Measurements from ENCODE around the gene CPZ.

The CPZ gene

DNA sequence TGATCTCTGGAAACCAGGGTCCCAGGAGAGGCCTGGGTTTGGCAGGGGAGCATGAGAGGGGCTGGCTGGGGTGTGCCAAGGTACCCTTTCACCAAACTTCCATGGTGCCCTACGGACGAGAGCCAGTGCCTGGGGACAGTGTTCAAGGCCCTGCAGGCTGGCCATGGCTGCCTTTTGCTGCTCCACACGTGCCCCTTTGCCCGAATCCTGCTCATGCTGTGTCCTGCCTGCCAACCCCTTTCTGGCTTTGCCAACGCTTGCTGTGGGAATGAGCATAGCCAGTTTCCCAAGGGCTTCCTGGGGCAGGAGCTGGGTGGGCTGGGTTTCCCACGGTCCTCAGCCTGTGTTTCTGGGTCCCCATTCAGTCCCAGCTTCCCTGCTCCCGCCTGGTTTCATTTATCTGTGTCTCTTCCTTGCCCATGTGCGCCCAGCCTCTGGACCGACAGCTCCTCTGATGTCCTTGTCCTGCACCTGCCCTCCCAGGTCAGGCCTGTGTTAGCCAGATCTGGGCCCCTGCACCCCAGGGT, 17.3 kb downstream of the CPZ start:
- H4K8ac ChIP-seq (ENCODE audit: low read depth, low read length), result no peak overlapping the region
- no peaks in the 10 kb centered on the region for H3K79me1 ChIP-seq (ENCODE audit: low read length)
- no peak overlapping the region for H3K4me3 ChIP-seq (ENCODE audit: low read length)
- H3K56ac ChIP-seq (ENCODE audit: low read length), result no peak overlapping the region
- H3K18ac ChIP-seq (ENCODE audit: low read length), result no peak overlapping the region
- no peaks in the 10 kb centered on the region for H3K4me1 ChIP-seq (ENCODE audit: control insufficient read depth, low read depth, low read length)
- no CpG with 5 or more reads among the region's 9 CpGs for WGBS (ENCODE audit: extremely low coverage, insufficient coverage, low lambda C conversion rate)
- no peak overlapping the region for H3K23ac ChIP-seq (ENCODE audit: low read length)
- H2AK5ac ChIP-seq (ENCODE audit: low read length), result no peak overlapping the region
- H3K36me3 ChIP-seq (ENCODE audit: control insufficient read depth, insufficient read depth, low read length), result no peaks in the 10 kb centered on the region
- no peak overlapping the region for H3K27ac ChIP-seq (ENCODE audit: low read depth, low read length)
- no peak for DNase-seq
- H3K79me2 ChIP-seq (ENCODE audit: control insufficient read depth, insufficient read depth, low read length), result no peaks in the 10 kb centered on the region
- H3K9ac ChIP-seq (ENCODE audit: low read length), result no peak overlapping the region
- no peak overlapping the region for H3K4me2 ChIP-seq (ENCODE audit: low read length)
- H2BK5ac ChIP-seq (ENCODE audit: low read length), result no peak overlapping the region
- no peaks in the 10 kb centered on the region for H3K27me3 ChIP-seq (ENCODE audit: insufficient read depth, low read length, poor library complexity)
- no peak overlapping the region for H3K4ac ChIP-seq (ENCODE audit: low read depth, low read length)
- no peak overlapping the region for H2BK15ac ChIP-seq (replicated peaks; ENCODE audit: low read depth)
- no peak overlapping the region for H4K5ac ChIP-seq (ENCODE audit: low read length)
- H2BK120ac ChIP-seq (ENCODE audit: low read depth, low read length), result no peak overlapping the region

DNA sequence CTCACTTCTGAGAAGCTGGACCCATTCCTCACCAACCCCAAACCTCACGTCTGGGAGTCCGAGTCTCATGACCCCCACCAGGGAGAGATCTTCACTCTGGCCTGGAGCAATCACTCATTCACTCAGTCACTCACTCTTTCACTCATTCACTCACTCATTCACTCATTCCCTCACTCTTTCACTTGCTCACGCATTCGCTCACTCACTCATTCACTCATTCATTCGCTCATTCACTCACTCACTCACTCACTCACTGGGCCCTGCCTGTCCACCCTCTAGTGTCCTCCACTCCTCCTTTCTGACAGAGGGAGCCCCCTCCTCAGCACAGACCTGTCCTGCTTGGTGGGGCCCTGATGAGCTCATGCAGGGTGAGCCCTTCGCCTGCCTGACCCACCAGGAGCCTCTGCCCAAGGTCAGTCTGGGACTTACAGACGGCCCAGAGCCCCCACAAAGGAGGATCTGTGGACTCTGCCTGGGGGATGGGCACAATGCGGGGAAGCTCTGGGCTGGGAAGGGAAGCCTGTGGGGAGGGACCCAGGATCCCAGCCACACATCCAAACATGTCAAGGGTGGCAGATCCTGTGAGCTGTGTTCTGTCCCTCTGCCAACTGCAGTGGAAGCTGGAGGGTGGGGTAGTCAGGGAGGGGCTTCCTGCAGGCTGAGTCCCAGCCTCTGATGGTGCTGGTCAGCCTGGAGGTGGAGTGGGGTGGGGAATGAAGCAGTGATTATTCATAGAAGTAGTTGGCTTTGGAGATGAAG, 18.5 kb downstream of the CPZ start:
- no peak overlapping the region for H3K27ac ChIP-seq (ENCODE audit: low read depth, low read length)
- no peak overlapping the region for H4K8ac ChIP-seq (ENCODE audit: low read depth, low read length)
- H3K4me1 ChIP-seq (ENCODE audit: control insufficient read depth, low read depth, low read length), result no peaks in the 10 kb centered on the region
- H2BK15ac ChIP-seq (replicated peaks; ENCODE audit: low read depth), result no peak overlapping the region
- no peaks in the 10 kb centered on the region for H3K79me1 ChIP-seq (ENCODE audit: low read length)
- no peaks in the 10 kb centered on the region for H3K36me3 ChIP-seq (ENCODE audit: control insufficient read depth, insufficient read depth, low read length)
- H3K79me2 ChIP-seq (ENCODE audit: control insufficient read depth, insufficient read depth, low read length), result no peaks in the 10 kb centered on the region
- no peak overlapping the region for H3K9ac ChIP-seq (ENCODE audit: low read length)
- no peak overlapping the region for H3K4ac ChIP-seq (ENCODE audit: low read depth, low read length)
- WGBS (ENCODE audit: extremely low coverage, insufficient coverage, low lambda C conversion rate), result 100% methylated on average over 3 of the region's 8 CpGs
- no peak overlapping the region for H3K4me3 ChIP-seq (ENCODE audit: low read length)
- H2AK5ac ChIP-seq (ENCODE audit: low read length), result no peak overlapping the region
- no peak overlapping the region for H2BK5ac ChIP-seq (ENCODE audit: low read length)
- no peak overlapping the region for H2BK120ac ChIP-seq (ENCODE audit: low read depth, low read length)
- H4K5ac ChIP-seq (ENCODE audit: low read length), result no peak overlapping the region
- no peak overlapping the region for H3K23ac ChIP-seq (ENCODE audit: low read length)
- no peak for DNase-seq
- no peak overlapping the region for H3K18ac ChIP-seq (ENCODE audit: low read length)
- H3K4me2 ChIP-seq (ENCODE audit: low read length), result no peak overlapping the region
- H3K27me3 ChIP-seq (ENCODE audit: insufficient read depth, low read length, poor library complexity), result no peaks in the 10 kb centered on the region
- H3K56ac ChIP-seq (ENCODE audit: low read length), result no peak overlapping the region

DNA sequence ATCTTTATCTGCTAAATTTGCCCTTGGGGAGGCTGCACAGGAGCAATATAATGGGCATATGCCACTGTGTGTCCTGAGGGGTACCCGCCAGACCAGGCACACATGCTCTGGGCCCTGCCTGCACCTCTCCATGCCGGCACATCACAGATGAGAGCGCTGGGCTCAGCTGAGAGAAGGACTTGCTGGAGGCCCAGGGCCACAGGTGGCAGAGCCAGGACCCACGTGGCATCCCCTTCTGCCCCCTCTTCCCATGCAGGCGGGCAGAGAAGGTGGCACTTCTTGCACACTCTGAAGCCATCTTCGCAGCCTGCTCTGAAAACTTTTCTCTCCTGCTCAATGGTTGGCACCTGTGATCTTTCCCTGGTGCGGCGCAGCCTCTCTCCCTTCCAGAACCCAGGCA, 20.1 kb downstream of the CPZ start:
- Histone ChIP-seq H3K79me1 (ENCODE audit: low read length) (no peaks in the 10 kb centered on the region), H3K4me3 (ENCODE audit: low read length) (no peak overlapping the region), H3K4ac (ENCODE audit: low read depth, low read length) (no peak overlapping the region), H4K5ac (ENCODE audit: low read length) (no peak overlapping the region), H3K56ac (ENCODE audit: low read length) (no peak overlapping the region), H3K27ac (ENCODE audit: low read depth, low read length) (no peak overlapping the region), H3K4me2 (ENCODE audit: low read length) (no peak overlapping the region), H2BK15ac (replicated peaks; ENCODE audit: low read depth) (no peak overlapping the region), H3K23ac (ENCODE audit: low read length) (no peak overlapping the region), H3K4me1 (ENCODE audit: control insufficient read depth, low read depth, low read length) (no peaks in the 10 kb centered on the region), H2AK5ac (ENCODE audit: low read length) (no peak overlapping the region), H4K8ac (ENCODE audit: low read depth, low read length) (no peak overlapping the region), H3K9ac (ENCODE audit: low read length) (no peak overlapping the region), H2BK120ac (ENCODE audit: low read depth, low read length) (no peak overlapping the region), H3K36me3 (ENCODE audit: control insufficient read depth, insufficient read depth, low read length) (no peaks in the 10 kb centered on the region), H3K18ac (ENCODE audit: low read length) (no peak overlapping the region), H2BK5ac (ENCODE audit: low read length) (no peak overlapping the region), H3K27me3 (ENCODE audit: insufficient read depth, low read length, poor library complexity) (no peaks in the 10 kb centered on the region), H3K79me2 (ENCODE audit: control insufficient read depth, insufficient read depth, low read length) (no peaks in the 10 kb centered on the region)
- WGBS (ENCODE audit: extremely low coverage, insufficient coverage, low lambda C conversion rate), result no CpG with 5 or more reads among the region's 8 CpGs
- no peak for DNase-seq

GRCh38 chr4:8613421-8614364, 21.1 kb downstream of the CPZ start:
- Histone ChIP-seq H2BK120ac (ENCODE audit: low read depth, low read length) (no peak overlapping the region), H2BK5ac (ENCODE audit: low read length) (no peak overlapping the region), H3K79me1 (ENCODE audit: low read length) (no peaks in the 10 kb centered on the region), H4K8ac (ENCODE audit: low read depth, low read length) (no peak overlapping the region), H3K18ac (ENCODE audit: low read length) (no peak overlapping the region), H3K23ac (ENCODE audit: low read length) (no peak overlapping the region), H3K27me3 (ENCODE audit: insufficient read depth, low read length, poor library complexity) (no peaks in the 10 kb centered on the region), H3K36me3 (ENCODE audit: control insufficient read depth, insufficient read depth, low read length) (no peaks in the 10 kb centered on the region), H3K9ac (ENCODE audit: low read length) (no peak overlapping the region), H2AK5ac (ENCODE audit: low read length) (no peak overlapping the region), H3K4me1 (ENCODE audit: control insufficient read depth, low read depth, low read length) (no peaks in the 10 kb centered on the region), H3K4ac (ENCODE audit: low read depth, low read length) (no peak overlapping the region), H4K5ac (ENCODE audit: low read length) (no peak overlapping the region), H3K27ac (ENCODE audit: low read depth, low read length) (no peak overlapping the region), H3K4me2 (ENCODE audit: low read length) (no peak overlapping the region), H3K4me3 (ENCODE audit: low read length) (no peak overlapping the region), H3K79me2 (ENCODE audit: control insufficient read depth, insufficient read depth, low read length) (no peaks in the 10 kb centered on the region), H3K56ac (ENCODE audit: low read length) (no peak overlapping the region), H2BK15ac (replicated peaks; ENCODE audit: low read depth) (no peak overlapping the region)
- WGBS (ENCODE audit: extremely low coverage, insufficient coverage, low lambda C conversion rate), result no CpG with 5 or more reads among the region's 35 CpGs
- DNase-seq, result no peak

DNA sequence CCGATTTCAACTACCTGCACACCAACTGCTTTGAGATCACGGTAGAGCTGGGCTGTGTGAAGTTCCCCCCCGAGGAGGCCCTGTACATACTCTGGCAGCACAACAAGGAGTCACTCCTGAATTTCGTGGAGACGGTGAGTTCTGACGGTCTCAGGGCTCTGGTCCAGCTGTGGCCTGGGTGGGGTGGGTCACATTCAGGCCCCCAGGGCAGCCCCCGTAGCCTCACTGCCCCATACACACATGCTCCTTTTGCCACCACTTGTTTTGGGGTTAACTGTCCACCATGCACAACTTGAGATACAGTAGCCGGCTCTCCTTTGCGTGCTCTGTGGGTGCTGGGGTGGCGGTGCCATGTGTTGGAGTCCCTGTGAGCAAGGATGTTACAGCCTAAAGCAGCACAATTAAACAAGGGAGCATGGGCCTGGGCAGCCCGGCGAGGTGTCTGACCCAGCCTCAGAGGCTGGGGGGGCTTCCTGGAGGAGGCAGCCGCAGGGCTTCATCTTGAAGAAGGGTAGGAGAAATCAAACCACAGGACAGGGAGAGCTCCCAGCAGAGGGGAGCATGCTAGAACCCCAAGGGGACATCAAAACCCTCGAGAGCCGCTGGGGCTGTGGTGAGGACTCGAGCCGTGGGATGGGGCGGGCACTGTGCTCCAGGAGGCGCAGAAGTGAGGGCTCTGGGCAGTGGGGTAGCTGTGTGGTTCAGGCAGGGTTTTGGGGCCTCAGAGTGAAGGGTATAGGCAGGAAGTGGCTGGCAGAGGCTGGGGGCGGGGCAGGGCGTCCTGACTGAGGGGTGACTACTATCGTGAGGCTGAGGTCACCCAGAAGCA, 22.0 kb downstream of the CPZ start:
- no peak overlapping the region for H3K9ac ChIP-seq (ENCODE audit: low read length)
- H3K18ac ChIP-seq (ENCODE audit: low read length), result no peak overlapping the region
- WGBS (ENCODE audit: extremely low coverage, insufficient coverage, low lambda C conversion rate), result no CpG with 5 or more reads among the region's 22 CpGs
- no peaks in the 10 kb centered on the region for H3K27me3 ChIP-seq (ENCODE audit: insufficient read depth, low read length, poor library complexity)
- no peak overlapping the region for H2BK120ac ChIP-seq (ENCODE audit: low read depth, low read length)
- no peaks in the 10 kb centered on the region for H3K4me1 ChIP-seq (ENCODE audit: control insufficient read depth, low read depth, low read length)
- no peak overlapping the region for H2BK15ac ChIP-seq (replicated peaks; ENCODE audit: low read depth)
- no peak overlapping the region for H4K8ac ChIP-seq (ENCODE audit: low read depth, low read length)
- H3K4me3 ChIP-seq (ENCODE audit: low read length), result no peak overlapping the region
- H3K23ac ChIP-seq (ENCODE audit: low read length), result no peak overlapping the region
- H3K79me2 ChIP-seq (ENCODE audit: control insufficient read depth, insufficient read depth, low read length), result no peaks in the 10 kb centered on the region
- no peak overlapping the region for H3K56ac ChIP-seq (ENCODE audit: low read length)
- H3K79me1 ChIP-seq (ENCODE audit: low read length), result no peaks in the 10 kb centered on the region
- no peak overlapping the region for H4K5ac ChIP-seq (ENCODE audit: low read length)
- no peak overlapping the region for H3K4ac ChIP-seq (ENCODE audit: low read depth, low read length)
- DNase-seq, result no peak
- H3K27ac ChIP-seq (ENCODE audit: low read depth, low read length), result no peak overlapping the region
- no peak overlapping the region for H3K4me2 ChIP-seq (ENCODE audit: low read length)
- no peak overlapping the region for H2AK5ac ChIP-seq (ENCODE audit: low read length)
- H3K36me3 ChIP-seq (ENCODE audit: control insufficient read depth, insufficient read depth, low read length), result no peaks in the 10 kb centered on the region
- H2BK5ac ChIP-seq (ENCODE audit: low read length), result no peak overlapping the region
